Spleen (tissue), 7 donors: Measurements from ENCODE around the gene POU2F1.

Source experiments
- POLR2A ChIP-seq, 3 donors: fragments of 450-650 bp; IDR thresholded peaks; one replicate each; pipeline ENCODE4 v1.5.1; 2017; ENCODE audit warnings: antibody characterized with exemption in 3 of 3, mild to moderate bottlenecking in 1 of 3
- POLR2AphosphoS5 ChIP-seq, 3 donors: sonication (generic); formaldehyde crosslinking; IDR thresholded peaks; one replicate each; pipeline ENCODE4 v1.5.1; 2017; ENCODE audit warnings: antibody characterized with exemption in 3 of 3
- TF ChIP-seq, protein P1 (sequence below), 11 experiments: fragments of 200-600 bp in 7 of 11; fragments of 450-650 bp in 4 of 11; sonication (generic) in 4 of 11; IDR thresholded peaks in 8 of 11; conservative IDR thresholded peaks in 3 of 11; 1 replicate in 7 of 11; 2 replicates in 4 of 11; pipeline versions ENCODE4 v1.4.0 to v1.8.0; 2016 to 2021; ENCODE audit warnings: antibody characterized with exemption in 11 of 11, inconsistent platforms in 4 of 11, mild to moderate bottlenecking in 1 of 11
- donor health status: DM: no; HTN: no; CAD: no; lungs with moderate emphysema.
- donor health status: DM: no; HTN: no; CAD: no.
- donor health status: DM: no; HTN: no; CAD: no.

DNA sequence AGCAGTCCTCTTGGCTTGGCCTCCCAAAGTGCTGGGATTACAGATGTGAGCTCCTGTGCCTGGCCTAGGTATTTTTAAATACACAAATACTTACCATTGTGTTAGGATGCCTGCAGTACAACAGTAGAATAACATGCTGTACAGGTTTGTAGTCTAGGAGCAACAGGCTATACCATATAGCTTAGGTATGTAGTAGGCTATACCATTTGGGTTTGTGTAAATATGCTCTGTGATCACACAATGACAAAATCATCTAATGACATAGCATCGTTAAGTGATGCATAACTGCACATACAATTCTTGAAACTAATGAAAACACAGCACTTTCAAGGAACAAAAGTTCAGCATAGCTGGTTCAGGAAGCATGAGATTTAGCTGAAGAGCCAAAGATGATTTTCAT lies 12.7 kb downstream of the POU2F1 start:
- TF ChIP-seq, protein P1, sequence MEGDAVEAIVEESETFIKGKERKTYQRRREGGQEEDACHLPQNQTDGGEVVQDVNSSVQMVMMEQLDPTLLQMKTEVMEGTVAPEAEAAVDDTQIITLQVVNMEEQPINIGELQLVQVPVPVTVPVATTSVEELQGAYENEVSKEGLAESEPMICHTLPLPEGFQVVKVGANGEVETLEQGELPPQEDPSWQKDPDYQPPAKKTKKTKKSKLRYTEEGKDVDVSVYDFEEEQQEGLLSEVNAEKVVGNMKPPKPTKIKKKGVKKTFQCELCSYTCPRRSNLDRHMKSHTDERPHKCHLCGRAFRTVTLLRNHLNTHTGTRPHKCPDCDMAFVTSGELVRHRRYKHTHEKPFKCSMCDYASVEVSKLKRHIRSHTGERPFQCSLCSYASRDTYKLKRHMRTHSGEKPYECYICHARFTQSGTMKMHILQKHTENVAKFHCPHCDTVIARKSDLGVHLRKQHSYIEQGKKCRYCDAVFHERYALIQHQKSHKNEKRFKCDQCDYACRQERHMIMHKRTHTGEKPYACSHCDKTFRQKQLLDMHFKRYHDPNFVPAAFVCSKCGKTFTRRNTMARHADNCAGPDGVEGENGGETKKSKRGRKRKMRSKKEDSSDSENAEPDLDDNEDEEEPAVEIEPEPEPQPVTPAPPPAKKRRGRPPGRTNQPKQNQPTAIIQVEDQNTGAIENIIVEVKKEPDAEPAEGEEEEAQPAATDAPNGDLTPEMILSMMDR (IDR thresholded peaks at IDR 0.05 in 8 of 11, conservative IDR thresholded peaks at IDR 0.05 in 3 of 11) = no peak
- no peak for TF ChIP-seq POLR2A (IDR thresholded peaks at IDR 0.05)
- no peak for TF ChIP-seq POLR2AphosphoS5 (IDR thresholded peaks at IDR 0.05)
